Raji (cell line): ENCODE data around the gene NIPAL3.

Source experiments
- POLR2A ChIP-seq: IDR thresholded peaks from 2 replicates; pipeline ENCODE4 v1.6.1; 2011; ENCODE audit warnings: low read depth, low read length, control low read depth; ENCODE audit not compliant: insufficient read depth

NIPAL3 gene

GRCh38 chr1:24484199-24484598, 68.6 kb downstream of the NIPAL3 start:
- TF ChIP-seq POLR2A, result no peak

GRCh38 chr1:24486331-24487065, 70.9 kb downstream of the NIPAL3 start:
- no peak for TF ChIP-seq POLR2A

GRCh38 chr1:24487455-24487854, 71.9 kb downstream of the NIPAL3 start:
- TF ChIP-seq POLR2A, result no peak

- TF ChIP-seq POLR2A, result no peak
Observed at GRCh38 chr1:24489674-24490073, 74.1 kb downstream of the NIPAL3 start.

- no peak for TF ChIP-seq POLR2A
Observed at GRCh38 chr1:24490101-24490781, 74.6 kb downstream of the NIPAL3 start.

- TF ChIP-seq POLR2A, result no peak
Observed at GRCh38 chr1:24491577-24492360, 76.2 kb downstream of the NIPAL3 start.

- TF ChIP-seq POLR2A, result no peak
Observed at GRCh38 chr1:24493785-24494184, 78.2 kb downstream of the NIPAL3 start.

GRCh38 chr1:24498589-24498988, 83.0 kb downstream of the NIPAL3 start:
- TF ChIP-seq POLR2A, result no peak

- no peak for TF ChIP-seq POLR2A
Observed at GRCh38 chr1:24500448-24501048, 84.9 kb downstream of the NIPAL3 start.

- TF ChIP-seq POLR2A, result peak; percentile 62
Observed at GRCh38 chr1:24501371-24502064, 85.9 kb downstream of the NIPAL3 start.

- TF ChIP-seq POLR2A, result peak; percentile 72
Observed at GRCh38 chr1:24502065-24502708, 86.6 kb downstream of the NIPAL3 start.

GRCh38 chr1:24502709-24503058, 87.1 kb downstream of the NIPAL3 start, which contains the start of gene RCAN3:
Gene RCAN3 (plus strand): TSS chr1:24502836. CDS start chr1:24514373, 11,537 bp downstream.
- TF ChIP-seq POLR2A, result peak; percentile 45; the same call in 1 of the 2 replicates

GRCh38 chr1:24503059-24503751, 87.6 kb downstream of the NIPAL3 start:
- no peak for TF ChIP-seq POLR2A
